Activated B cell treated with CpG ODN at 0.5 μM for 24 hours (primary cell): Measurements from ENCODE around the gene ITLN1. TPM values are rescaled to one million over a fixed set of nuclear protein-coding genes. Genes with fewer than 3 reads are reported as not detected.
A peak's percentile ranks its signal among the peaks of the same experiment; 100 is the strongest.
"Not testable (repeated sequence)": the region's sequence is repeated elsewhere in the genome, so short reads cannot be mapped to it uniquely, and the experiment has no call there.

Experiments
- ATAC-seq: fragments of 200-7000 bp; cut with Tn5 transposase; one replicate; pipeline ENCODE4 v1.10.0; 2021; ENCODE audit warnings: low read depth, mild to moderate bottlenecking, moderate library complexity
- CTCF ChIA-PET: fragments of 350-600 bp; sonication (Branson Sonifier 250); formaldehyde crosslinking; loops from one replicate; lab custom pipeline; 2021; ENCODE audit warnings: antibody characterized with exemption; lab: Charles Lee
- POLR2A ChIA-PET: fragments of 350-600 bp; sonication (Branson Sonifier 250); formaldehyde crosslinking; loops from one replicate; lab custom pipeline; 2021; ENCODE audit warnings: antibody characterized with exemption; lab: Charles Lee
- DNase-seq: peaks from one replicate; pipeline ENCODE4 v3.0.0; 2022
- H3K27ac Mint-ChIP-seq: one replicate; pipeline ENCODE4 v1.8.0; 2020; ENCODE audit warnings: mixed read lengths
- H3K27me3 Mint-ChIP-seq: one replicate; pipeline ENCODE4 v1.8.0; 2021; ENCODE audit warnings: mixed read lengths
- H3K36me3 Mint-ChIP-seq: one replicate; pipeline ENCODE4 v1.8.0; 2021; ENCODE audit warnings: low read depth, mixed read lengths
- H3K4me1 Mint-ChIP-seq: one replicate; pipeline ENCODE4 v1.8.0; 2021; ENCODE audit warnings: mixed read lengths
- H3K4me3 Mint-ChIP-seq: one replicate; pipeline ENCODE4 v1.8.0; 2020; ENCODE audit warnings: mild to moderate bottlenecking, mixed read lengths
- H3K9me3 Mint-ChIP-seq: one replicate; pipeline ENCODE4 v1.8.0; 2020; ENCODE audit warnings: mixed read lengths
- intact Hi-C: fragments of 100-400 bp; cut with micrococcal nuclease; formaldehyde crosslinking; loops from one replicate; pipeline ENCODE4 v1.15.1; 2024
- total RNA-seq: library from RNA; stranded (reverse); gene quantifications from 2 replicates; pipeline ENCODE4 v1.2.3, GENCODE V29; 2022
- TF ChIP-seq, protein P1 (sequence below): fragments of 200-600 bp; IDR thresholded peaks from one replicate; pipeline ENCODE4 v1.8.0; 2022; ENCODE audit warnings: antibody characterized with exemption, mild to moderate bottlenecking

ITLN1 gene
- total RNA-seq, 1 donor from 2014 or later, result not detected

DNA sequence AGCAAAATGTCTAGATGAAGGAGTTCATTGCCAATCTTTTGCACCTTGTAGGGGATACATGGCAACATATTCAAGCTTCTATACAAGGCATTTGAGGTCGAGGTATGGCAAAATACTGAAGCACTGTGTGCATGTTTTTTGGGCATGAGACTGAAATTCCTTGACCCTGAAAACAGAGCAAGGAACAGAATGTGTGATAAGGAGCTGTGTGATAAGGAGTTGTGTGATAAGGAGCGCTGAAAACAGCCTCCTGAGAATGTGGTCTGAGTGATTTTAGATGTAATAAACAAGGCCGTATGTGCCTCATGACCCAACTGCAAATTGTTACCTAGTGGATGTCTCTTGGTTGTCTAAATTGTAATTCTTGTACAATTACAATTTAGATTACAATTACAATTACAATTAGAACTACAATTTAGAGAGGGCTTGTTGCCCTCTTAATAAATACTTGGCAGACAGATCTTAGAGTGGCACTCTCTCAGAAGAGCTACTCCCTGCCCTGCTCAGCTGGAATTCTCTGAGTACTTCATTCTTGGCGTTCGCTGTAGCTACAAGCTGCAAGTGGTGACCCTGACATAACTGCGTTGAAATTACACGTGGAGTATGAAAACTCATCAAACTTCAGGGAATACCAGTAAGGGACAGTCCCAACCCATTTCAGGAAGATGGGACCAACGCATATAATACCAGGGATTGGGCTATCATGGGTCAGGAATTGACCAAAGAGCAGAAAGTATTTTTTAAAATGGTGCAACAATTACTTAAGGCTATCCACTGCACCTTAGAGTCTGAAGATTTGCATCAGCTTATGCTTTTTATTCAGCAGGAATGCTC lies 20.0 kb upstream of the ITLN1 start:
- H3K4me1 Mint-ChIP-seq, result no peaks in the 10 kb centered on the region
- TF ChIP-seq, protein P1, sequence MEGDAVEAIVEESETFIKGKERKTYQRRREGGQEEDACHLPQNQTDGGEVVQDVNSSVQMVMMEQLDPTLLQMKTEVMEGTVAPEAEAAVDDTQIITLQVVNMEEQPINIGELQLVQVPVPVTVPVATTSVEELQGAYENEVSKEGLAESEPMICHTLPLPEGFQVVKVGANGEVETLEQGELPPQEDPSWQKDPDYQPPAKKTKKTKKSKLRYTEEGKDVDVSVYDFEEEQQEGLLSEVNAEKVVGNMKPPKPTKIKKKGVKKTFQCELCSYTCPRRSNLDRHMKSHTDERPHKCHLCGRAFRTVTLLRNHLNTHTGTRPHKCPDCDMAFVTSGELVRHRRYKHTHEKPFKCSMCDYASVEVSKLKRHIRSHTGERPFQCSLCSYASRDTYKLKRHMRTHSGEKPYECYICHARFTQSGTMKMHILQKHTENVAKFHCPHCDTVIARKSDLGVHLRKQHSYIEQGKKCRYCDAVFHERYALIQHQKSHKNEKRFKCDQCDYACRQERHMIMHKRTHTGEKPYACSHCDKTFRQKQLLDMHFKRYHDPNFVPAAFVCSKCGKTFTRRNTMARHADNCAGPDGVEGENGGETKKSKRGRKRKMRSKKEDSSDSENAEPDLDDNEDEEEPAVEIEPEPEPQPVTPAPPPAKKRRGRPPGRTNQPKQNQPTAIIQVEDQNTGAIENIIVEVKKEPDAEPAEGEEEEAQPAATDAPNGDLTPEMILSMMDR, result no peak
- H3K4me3 Mint-ChIP-seq, result no peak overlapping the region
- peaks cover 3% of the 10 kb centered on the region for H3K9me3 Mint-ChIP-seq
- peaks cover 3% of the 10 kb centered on the region for H3K27me3 Mint-ChIP-seq
- DNase-seq, result no peak
- no peak for ATAC-seq
- ChIA-PET CTCF (no interaction called here), POLR2A (interaction anchor here (0.6 to 0.7 kb wide), 2 partner anchors 78 to 248 kb away, joined by 4 to 10 read pairs; no protein-coding TSS in a partner anchor)
- peak overlapping the region; percentile 1 for H3K27ac Mint-ChIP-seq
- intact Hi-C loops, result no loop called here
- no peaks in the 10 kb centered on the region for H3K36me3 Mint-ChIP-seq

DNA sequence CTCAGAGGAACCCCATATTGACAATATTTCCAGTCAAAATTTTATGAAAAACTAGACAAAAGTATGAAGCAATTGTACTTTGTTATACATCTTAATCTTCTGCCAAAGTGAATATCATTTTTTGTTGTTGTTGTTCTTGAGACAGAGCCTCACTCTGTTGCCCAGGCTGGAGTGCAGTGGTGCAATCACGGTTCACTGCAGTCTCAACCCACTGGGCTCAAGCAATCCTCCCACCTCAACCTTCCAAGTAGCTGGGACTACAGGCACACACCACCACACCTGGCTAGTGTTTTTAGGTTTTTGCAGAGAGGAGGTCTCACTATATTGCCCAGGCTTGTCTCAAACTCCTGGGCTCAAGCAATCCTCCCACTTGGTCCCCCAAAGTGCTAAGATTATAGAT lies 17.3 kb upstream of the ITLN1 start:
- H3K4me1 Mint-ChIP-seq, H3K36me3 Mint-ChIP-seq, POLR2A ChIA-PET, H3K4me3 Mint-ChIP-seq, CTCF ChIA-PET, ATAC-seq, intact Hi-C loops, H3K27ac Mint-ChIP-seq, DNase-seq, H3K9me3 Mint-ChIP-seq: not testable (repeated sequence)
- H3K27me3 Mint-ChIP-seq, result peaks cover 17% of the 10 kb centered on the region

DNA sequence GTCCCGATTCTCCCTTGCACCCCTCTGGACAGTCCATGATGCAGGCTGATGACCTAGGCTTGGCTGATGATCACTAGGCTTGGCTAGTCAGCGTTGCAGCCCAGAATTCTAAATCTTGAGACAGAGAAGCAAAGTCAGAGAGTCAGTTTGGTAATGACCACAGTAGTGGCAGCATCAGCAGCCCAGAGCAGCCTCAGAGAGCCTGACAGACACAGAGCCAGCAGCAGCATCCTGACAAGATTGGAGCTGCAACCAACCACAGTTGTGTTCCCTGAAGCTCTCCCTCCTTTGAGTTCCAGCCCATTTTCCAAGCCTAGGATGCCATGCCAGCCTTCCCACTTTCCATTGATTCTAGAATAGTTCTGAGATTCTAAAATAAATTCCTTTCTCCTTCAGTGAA lies 16.8 kb upstream of the ITLN1 start:
- no peak overlapping the region for H3K4me3 Mint-ChIP-seq
- no peaks in the 10 kb centered on the region for H3K4me1 Mint-ChIP-seq
- DNase-seq (no peak), ATAC-seq (no peak)
- H3K9me3 Mint-ChIP-seq, result peaks cover 4% of the 10 kb centered on the region
- no peaks in the 10 kb centered on the region for H3K36me3 Mint-ChIP-seq
- peaks cover 17% of the 10 kb centered on the region for H3K27me3 Mint-ChIP-seq
- TF ChIP-seq, protein P1, result no peak
- intact Hi-C loops, result no loop called here
- ChIA-PET POLR2A (no interaction called here), CTCF (no interaction called here)
- no peak overlapping the region for H3K27ac Mint-ChIP-seq

DNA sequence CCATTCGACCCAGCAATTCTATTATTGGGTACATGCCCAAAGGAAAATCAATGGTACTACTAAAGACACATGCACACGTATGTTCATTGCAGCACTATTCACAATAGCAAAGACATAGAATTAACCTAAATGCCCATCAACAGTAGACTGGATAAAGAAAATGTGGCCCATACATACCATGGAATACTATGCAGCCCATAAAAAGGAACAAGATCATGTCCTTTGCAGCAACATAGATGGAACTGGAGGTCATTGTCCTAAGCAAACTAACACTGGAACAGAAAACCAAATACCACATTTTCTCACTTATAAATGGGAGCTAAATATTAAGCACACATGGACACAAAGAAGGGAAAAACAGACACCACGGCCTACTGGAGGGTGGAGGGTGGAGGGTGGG lies 15.7 kb upstream of the ITLN1 start:
- H3K27ac Mint-ChIP-seq, H3K4me3 Mint-ChIP-seq, H3K9me3 Mint-ChIP-seq, intact Hi-C loops, H3K36me3 Mint-ChIP-seq, CTCF ChIA-PET, ATAC-seq, DNase-seq, H3K4me1 Mint-ChIP-seq, POLR2A ChIA-PET: not testable (repeated sequence)
- H3K27me3 Mint-ChIP-seq, result peaks cover 21% of the 10 kb centered on the region

DNA sequence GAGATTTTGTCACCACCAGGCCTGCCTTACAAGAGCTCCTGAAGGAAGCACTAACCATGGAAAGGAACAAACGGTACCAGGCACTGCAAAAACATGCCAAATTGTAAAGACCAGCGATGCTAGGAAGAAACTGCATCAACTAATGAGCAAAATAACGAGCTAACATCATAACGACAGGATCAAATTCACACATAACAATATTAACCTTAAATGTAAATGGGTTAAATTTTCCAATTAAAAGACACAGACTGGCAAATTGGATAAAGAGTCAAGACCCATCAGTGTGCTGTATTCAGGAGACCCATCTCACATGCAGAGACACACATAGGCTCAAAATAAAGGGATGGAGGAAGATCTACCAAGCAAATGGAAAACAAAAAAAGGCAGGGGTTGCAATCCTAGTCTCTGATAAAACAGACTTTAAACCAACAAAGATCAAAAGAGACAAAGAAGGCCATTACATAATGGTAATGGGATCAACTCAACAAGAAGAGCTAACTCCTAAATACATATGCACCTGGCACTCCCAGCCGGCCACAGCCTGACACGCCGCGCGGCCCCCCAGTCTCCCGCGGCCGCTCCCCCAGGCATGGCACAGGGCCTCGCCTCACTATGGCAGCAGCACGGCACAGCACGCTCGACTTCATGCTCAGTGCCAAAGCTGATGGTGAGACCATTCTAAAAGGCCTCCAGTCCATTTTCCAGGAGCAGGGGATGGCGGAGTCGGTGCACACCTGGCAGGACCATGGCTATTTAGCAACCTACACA lies 9.6 kb upstream of the ITLN1 start:
- CTCF ChIA-PET, POLR2A ChIA-PET, H3K36me3 Mint-ChIP-seq, H3K4me1 Mint-ChIP-seq, intact Hi-C loops, H3K4me3 Mint-ChIP-seq, DNase-seq, ATAC-seq, H3K27ac Mint-ChIP-seq: not testable (repeated sequence)
- H3K27me3 Mint-ChIP-seq, result peaks cover 35% of the 10 kb centered on the region
- peaks cover 13% of the 10 kb centered on the region for H3K9me3 Mint-ChIP-seq

DNA sequence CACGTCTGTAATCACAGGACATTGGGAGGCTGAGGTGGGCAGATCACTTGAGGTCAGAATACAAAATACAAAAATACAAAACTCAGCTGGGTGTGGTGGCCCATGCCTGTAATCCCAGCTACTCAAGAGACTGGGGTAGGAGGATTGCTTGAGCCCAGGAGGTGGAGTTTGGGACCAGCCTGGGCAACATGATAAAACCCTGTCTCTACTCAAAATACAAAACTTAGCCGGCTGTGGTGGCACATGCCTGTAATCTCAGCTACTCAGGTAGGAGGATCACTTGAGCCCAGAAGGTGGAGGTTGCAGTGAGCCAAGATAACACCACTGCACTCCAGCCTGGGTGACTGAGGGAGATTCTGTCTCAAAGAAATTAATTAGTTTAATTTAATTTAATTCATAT lies 6.5 kb upstream of the ITLN1 start:
- H3K9me3 Mint-ChIP-seq, result peaks cover 13% of the 10 kb centered on the region
- no peaks in the 10 kb centered on the region for H3K36me3 Mint-ChIP-seq
- TF ChIP-seq, protein P1, result no peak
- ATAC-seq (no peak), DNase-seq (no peak)
- H3K4me1 Mint-ChIP-seq, result no peaks in the 10 kb centered on the region
- CTCF ChIA-PET, result no interaction called here
- no peak overlapping the region for H3K4me3 Mint-ChIP-seq
- intact Hi-C loops, result no loop called here
- peaks cover 29% of the 10 kb centered on the region for H3K27me3 Mint-ChIP-seq
- H3K27ac Mint-ChIP-seq, result no peak overlapping the region
- POLR2A ChIA-PET, result no interaction called here
